HL-60 (cell line): ENCODE measurements around the gene MAGI2.

Experiments used
- DNase-seq, 2 experiments: peaks; one replicate each; pipeline ENCODE4 v3.0.0-alpha.2; 2010 to 2020; ENCODE audit warnings: low read depth in 1 of 2, low spot score in 1 of 2
- H3K27ac ChIP-seq: fragments of 250-450 bp; sonication (Bioruptor Pico); replicated peaks from 2 replicates; pipeline ENCODE4 v1.5.1; 2020; ENCODE audit warnings: mild to moderate bottlenecking, moderate library complexity
- H3K27me3 ChIP-seq: fragments of 250-450 bp; sonication (Bioruptor Pico); 2 replicates; pipeline ENCODE4 v1.5.1; 2021; ENCODE audit warnings: mild to moderate bottlenecking, moderate library complexity; ENCODE audit not compliant: insufficient read depth, poor library complexity, severe bottlenecking
- H3K4me3 ChIP-seq: replicated peaks from 2 replicates; pipeline ENCODE4 v1.5.1; 2011; ENCODE audit warnings: mild to moderate bottlenecking, control low read depth, low read length; ENCODE audit not compliant: insufficient read depth
- CTCF ChIP-seq: IDR thresholded peaks from one replicate; pipeline ENCODE4 v1.5.1; 2011; ENCODE audit warnings: low read length, control low read depth, inconsistent platforms; ENCODE audit not compliant: insufficient read depth
- GABPA ChIP-seq: IDR thresholded peaks from 2 replicates; pipeline ENCODE4 v1.6.1; 2012; ENCODE audit warnings: low read depth
- POLR2AphosphoS5 ChIP-seq: IDR thresholded peaks from 2 replicates; pipeline ENCODE4 v1.6.1; 2012; ENCODE audit warnings: low read depth
- REST ChIP-seq: IDR thresholded peaks from 2 replicates; pipeline ENCODE4 v1.6.1; 2012; ENCODE audit warnings: low read depth; ENCODE audit not compliant: insufficient replicate concordance
- SPI1 ChIP-seq: IDR thresholded peaks from 2 replicates; pipeline ENCODE4 v1.6.1; 2012; ENCODE audit warnings: low read depth, mild to moderate bottlenecking, borderline replicate concordance

MAGI2 gene

DNA sequence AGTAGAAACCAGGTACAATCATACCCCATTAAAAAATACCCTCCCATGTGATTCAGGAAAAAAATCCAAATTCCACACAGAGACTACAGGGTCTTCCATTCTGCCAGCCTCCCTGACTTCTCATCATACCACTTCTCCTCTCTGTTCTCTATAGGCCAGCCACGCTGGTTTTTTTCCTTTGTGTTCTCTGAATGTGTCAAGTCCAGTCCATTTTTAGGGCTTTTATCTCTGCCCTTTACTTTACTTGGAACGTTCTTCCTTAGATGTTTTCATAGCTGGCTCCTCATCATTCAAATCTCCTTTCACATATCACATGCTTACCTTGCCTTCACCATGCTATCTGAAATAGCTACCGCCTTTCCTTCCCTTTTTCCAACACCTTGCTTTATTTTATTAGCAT, 1057.3 kb downstream of the MAGI2 start:
- no peak overlapping the region for H3K27ac ChIP-seq
- no peak overlapping the region for H3K4me3 ChIP-seq
- H3K27me3 ChIP-seq, result no peaks in the 10 kb centered on the region
- TF ChIP-seq CTCF, result no peak
- TF ChIP-seq REST, result no peak
- TF ChIP-seq POLR2AphosphoS5, result no peak
- TF ChIP-seq GABPA, result no peak
- no peak for TF ChIP-seq SPI1
- no peak for DNase-seq

GRCh38 chr7:78395298-78396036, 1058.0 kb downstream of the MAGI2 start:
- Histone ChIP-seq H3K4me3 (no peak overlapping the region), H3K27me3 (no peaks in the 10 kb centered on the region), H3K27ac (no peak overlapping the region)
- TF ChIP-seq POLR2AphosphoS5 (no peak), REST (no peak), CTCF (no peak), GABPA (no peak), SPI1 (no peak)
- DNase-seq, result no peak

DNA sequence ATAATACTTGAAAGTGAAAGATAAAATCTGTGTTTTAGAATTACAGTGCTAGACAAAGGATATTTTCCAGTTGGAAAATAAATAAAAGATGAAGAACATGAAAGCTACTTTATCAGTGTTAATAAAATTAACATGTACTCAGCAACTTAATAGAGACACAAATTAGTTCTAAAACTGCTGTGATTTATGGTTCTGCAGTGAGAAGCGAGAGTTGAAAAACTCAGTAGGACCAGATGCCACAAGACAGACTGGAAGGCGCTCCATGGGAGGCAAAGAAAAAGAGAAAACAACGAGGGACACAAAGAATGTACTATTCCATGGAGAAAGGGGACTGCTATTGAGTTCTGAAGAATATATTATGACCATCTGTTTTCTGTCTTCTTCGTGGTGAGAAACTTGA, 1064.4 kb downstream of the MAGI2 start:
- no peak overlapping the region for H3K27ac ChIP-seq
- no peaks in the 10 kb centered on the region for H3K27me3 ChIP-seq
- no peak for DNase-seq
- TF ChIP-seq GABPA (no peak), POLR2AphosphoS5 (no peak), CTCF (no peak), SPI1 (no peak), REST (no peak)
- no peak overlapping the region for H3K4me3 ChIP-seq
